HEK293 (cell line): ENCODE results near the gene RDH5.

Experiments
- HOXA7 ChIP-seq: sonication (generic); formaldehyde crosslinking; IDR thresholded peaks from 2 replicates; pipeline ENCODE4 v1.8.1; 2022; ENCODE audit warnings: missing genetic modification reagents, borderline replicate concordance
- MZF1 ChIP-seq: fragments of 450-650 bp; formaldehyde crosslinking; IDR thresholded peaks from 2 replicates; pipeline ENCODE4 v1.5.1; 2017; ENCODE audit warnings: missing biosample characterization, missing genetic modification characterization, borderline replicate concordance
- OVOL3 ChIP-seq: fragments of 450-650 bp; formaldehyde crosslinking; IDR thresholded peaks from 2 replicates; pipeline ENCODE4 v1.5.1; 2016; ENCODE audit warnings: missing biosample characterization, missing genetic modification characterization
- RBAK ChIP-seq: fragments of 450-650 bp; formaldehyde crosslinking; IDR thresholded peaks from 2 replicates; pipeline ENCODE4 v1.5.1; 2016; ENCODE audit warnings: missing biosample characterization, missing genetic modification characterization
- REPIN1 ChIP-seq: fragments of 450-650 bp; formaldehyde crosslinking; IDR thresholded peaks from 2 replicates; pipeline ENCODE4 v1.5.1; 2017; ENCODE audit warnings: missing biosample characterization, missing genetic modification characterization, low read depth
- ZBTB17 ChIP-seq: fragments of 450-650 bp; formaldehyde crosslinking; IDR thresholded peaks from 2 replicates; pipeline ENCODE4 v1.5.1; 2016; ENCODE audit warnings: missing biosample characterization, missing genetic modification characterization
- ZBTB48 ChIP-seq: fragments of 450-650 bp; formaldehyde crosslinking; IDR thresholded peaks from 2 replicates; pipeline ENCODE4 v1.5.1; 2016; ENCODE audit warnings: missing biosample characterization, missing genetic modification characterization
- ZBTB8A ChIP-seq: fragments of 450-650 bp; formaldehyde crosslinking; IDR thresholded peaks from 2 replicates; pipeline ENCODE4 v1.5.1; 2016; ENCODE audit warnings: missing biosample characterization, missing genetic modification characterization
- ZNF112 ChIP-seq: fragments of 450-650 bp; formaldehyde crosslinking; IDR thresholded peaks from 2 replicates; pipeline ENCODE4 v1.5.0; 2017; ENCODE audit warnings: missing biosample characterization, missing genetic modification characterization
- ZNF132 ChIP-seq: fragments of 450-650 bp; formaldehyde crosslinking; IDR thresholded peaks from 2 replicates; pipeline ENCODE4 v1.5.1; 2017; ENCODE audit warnings: missing biosample characterization, missing genetic modification characterization, borderline replicate concordance
- ZNF391 ChIP-seq: fragments of 450-650 bp; formaldehyde crosslinking; IDR thresholded peaks from 2 replicates; pipeline ENCODE4 v1.5.1; 2016; ENCODE audit warnings: low read depth, missing biosample characterization, missing genetic modification characterization, borderline replicate concordance
- ZNF530 ChIP-seq: fragments of 450-650 bp; formaldehyde crosslinking; IDR thresholded peaks from 2 replicates; pipeline ENCODE4 v1.5.1; 2016; ENCODE audit warnings: low read depth, missing biosample characterization, missing genetic modification characterization
- ZNF549 ChIP-seq: fragments of 450-650 bp; IDR thresholded peaks from 2 replicates; pipeline ENCODE4 v1.5.1; 2018; ENCODE audit warnings: missing biosample characterization, missing genetic modification characterization, mild to moderate bottlenecking, inconsistent platforms, moderate library complexity
- ZNF626 ChIP-seq: fragments of 450-650 bp; sonication (Bioruptor Pico); formaldehyde crosslinking; IDR thresholded peaks from 2 replicates; pipeline ENCODE4 v1.5.1; 2018; ENCODE audit warnings: missing biosample characterization, missing genetic modification characterization, inconsistent platforms
- ZNF707 ChIP-seq: fragments of 450-650 bp; formaldehyde crosslinking; IDR thresholded peaks from 2 replicates; pipeline ENCODE4 v1.5.1; 2016; ENCODE audit warnings: missing biosample characterization, missing genetic modification characterization
- ZNF785 ChIP-seq: fragments of 450-650 bp; formaldehyde crosslinking; IDR thresholded peaks from 2 replicates; pipeline ENCODE4 v1.5.1; 2016; ENCODE audit warnings: missing biosample characterization, missing genetic modification characterization
- ZNF843 ChIP-seq: fragments of 450-650 bp; formaldehyde crosslinking; IDR thresholded peaks from 2 replicates; pipeline ENCODE4 v1.5.1; 2016; ENCODE audit warnings: missing biosample characterization, missing genetic modification characterization
- TF ChIP-seq, protein P1 (sequence below): fragments of 450-650 bp; formaldehyde crosslinking; IDR thresholded peaks from 2 replicates; pipeline ENCODE4 v1.5.1; 2016; ENCODE audit warnings: missing biosample characterization, missing genetic modification characterization
- TF ChIP-seq, protein P2 (sequence below): fragments of 450-650 bp; formaldehyde crosslinking; conservative IDR thresholded peaks from 2 replicates; pipeline ENCODE4 v1.5.1; 2016; ENCODE audit warnings: low read depth, missing biosample characterization, missing genetic modification characterization
- TF ChIP-seq, protein P3 (sequence below): fragments of 450-650 bp; formaldehyde crosslinking; IDR thresholded peaks from 2 replicates; pipeline ENCODE4 v1.5.1; 2016; ENCODE audit warnings: missing biosample characterization, missing genetic modification characterization
- TF ChIP-seq, protein P4 (sequence below): sonication (generic); formaldehyde crosslinking; IDR thresholded peaks from 2 replicates; pipeline ENCODE4 v1.8.1; 2022; ENCODE audit warnings: mild to moderate bottlenecking, moderate library complexity, missing genetic modification reagents
- TF ChIP-seq, protein P5 (sequence below): fragments of 450-650 bp; formaldehyde crosslinking; IDR thresholded peaks from 2 replicates; pipeline ENCODE4 v1.5.1; 2016; ENCODE audit warnings: missing biosample characterization, missing genetic modification characterization
- TF ChIP-seq, protein P6 (sequence below): fragments of 450-650 bp; formaldehyde crosslinking; IDR thresholded peaks from 2 replicates; pipeline ENCODE4 v1.5.1; 2016; ENCODE audit warnings: missing biosample characterization, missing genetic modification characterization, borderline replicate concordance

RDH5 gene

DNA sequence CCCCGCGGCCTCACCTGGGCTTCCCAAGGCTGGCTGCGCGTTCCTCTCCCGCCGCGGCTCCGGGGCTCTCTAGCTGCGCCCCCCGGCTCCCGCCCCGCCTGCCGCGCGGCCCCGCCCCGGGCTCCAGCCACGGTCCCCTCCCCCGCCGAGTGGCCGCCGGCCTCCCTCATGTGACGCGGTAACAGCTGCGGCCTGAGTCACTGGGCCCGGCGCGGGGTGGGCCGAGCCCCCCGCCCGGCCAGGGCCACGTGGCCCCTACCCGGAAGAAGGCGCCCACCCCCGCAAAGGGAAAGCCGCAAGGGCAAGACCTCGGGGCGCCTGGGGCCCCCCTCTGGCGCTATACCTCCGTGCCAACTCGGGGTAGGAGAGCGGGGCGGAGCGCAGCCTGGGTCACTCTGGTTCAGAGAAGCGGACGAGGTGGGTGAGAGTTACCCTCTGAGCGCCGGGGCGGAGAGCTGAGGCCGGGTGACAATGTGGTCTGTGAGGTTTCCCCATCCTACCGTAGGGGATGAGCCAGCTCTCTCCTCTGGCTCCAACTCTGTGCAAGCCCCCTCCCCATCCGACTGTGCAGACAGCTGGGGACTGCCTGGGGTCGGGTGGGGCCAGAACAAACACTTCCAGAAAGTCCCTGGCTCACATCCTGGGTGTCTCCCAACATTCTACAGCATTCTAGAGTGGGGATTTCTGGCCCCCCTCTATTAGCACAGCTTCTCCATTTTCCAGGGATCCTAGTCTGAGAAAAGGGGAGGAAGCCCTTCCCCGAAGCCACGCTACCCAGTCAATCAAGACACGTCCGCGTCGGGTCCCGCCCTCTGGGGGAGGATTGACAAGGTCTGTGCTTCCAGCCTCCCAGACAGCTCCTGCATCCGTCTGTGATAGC lies 9.0 kb downstream of the RDH5 start, which contains the start of gene CD63 (continued):
- TF ChIP-seq ZNF132, result no peak
- TF ChIP-seq, protein P1, sequence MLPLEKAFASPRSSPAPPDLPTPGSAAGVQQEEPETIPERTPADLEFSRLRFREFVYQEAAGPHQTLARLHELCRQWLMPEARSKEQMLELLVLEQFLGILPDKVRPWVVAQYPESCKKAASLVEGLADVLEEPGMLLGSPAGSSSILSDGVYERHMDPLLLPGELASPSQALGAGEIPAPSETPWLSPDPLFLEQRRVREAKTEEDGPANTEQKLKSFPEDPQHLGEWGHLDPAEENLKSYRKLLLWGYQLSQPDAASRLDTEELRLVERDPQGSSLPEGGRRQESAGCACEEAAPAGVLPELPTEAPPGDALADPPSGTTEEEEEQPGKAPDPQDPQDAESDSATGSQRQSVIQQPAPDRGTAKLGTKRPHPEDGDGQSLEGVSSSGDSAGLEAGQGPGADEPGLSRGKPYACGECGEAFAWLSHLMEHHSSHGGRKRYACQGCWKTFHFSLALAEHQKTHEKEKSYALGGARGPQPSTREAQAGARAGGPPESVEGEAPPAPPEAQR (tag by site-specific recombination), result no peak
- no peak for TF ChIP-seq ZNF785 (tag by site-specific recombination)
- TF ChIP-seq MZF1 (tag by site-specific recombination), result peak; percentile 35; the same call in 1 of the 2 replicates
- TF ChIP-seq ZBTB17, result no peak; the same call in 1 of the 2 replicates
- TF ChIP-seq OVOL3, result peak; percentile 68; the same call in 1 of the 2 replicates
- peak; percentile 64; the same call in 1 of the 2 replicates for TF ChIP-seq ZBTB48 (tag by site-specific recombination)
- TF ChIP-seq ZNF626 (tag by site-specific recombination), result no peak
- no peak for TF ChIP-seq RBAK (tag by site-specific recombination)
- TF ChIP-seq ZBTB8A, result peak; percentile 45; the same call in 1 of the 2 replicates
- TF ChIP-seq, protein P2, sequence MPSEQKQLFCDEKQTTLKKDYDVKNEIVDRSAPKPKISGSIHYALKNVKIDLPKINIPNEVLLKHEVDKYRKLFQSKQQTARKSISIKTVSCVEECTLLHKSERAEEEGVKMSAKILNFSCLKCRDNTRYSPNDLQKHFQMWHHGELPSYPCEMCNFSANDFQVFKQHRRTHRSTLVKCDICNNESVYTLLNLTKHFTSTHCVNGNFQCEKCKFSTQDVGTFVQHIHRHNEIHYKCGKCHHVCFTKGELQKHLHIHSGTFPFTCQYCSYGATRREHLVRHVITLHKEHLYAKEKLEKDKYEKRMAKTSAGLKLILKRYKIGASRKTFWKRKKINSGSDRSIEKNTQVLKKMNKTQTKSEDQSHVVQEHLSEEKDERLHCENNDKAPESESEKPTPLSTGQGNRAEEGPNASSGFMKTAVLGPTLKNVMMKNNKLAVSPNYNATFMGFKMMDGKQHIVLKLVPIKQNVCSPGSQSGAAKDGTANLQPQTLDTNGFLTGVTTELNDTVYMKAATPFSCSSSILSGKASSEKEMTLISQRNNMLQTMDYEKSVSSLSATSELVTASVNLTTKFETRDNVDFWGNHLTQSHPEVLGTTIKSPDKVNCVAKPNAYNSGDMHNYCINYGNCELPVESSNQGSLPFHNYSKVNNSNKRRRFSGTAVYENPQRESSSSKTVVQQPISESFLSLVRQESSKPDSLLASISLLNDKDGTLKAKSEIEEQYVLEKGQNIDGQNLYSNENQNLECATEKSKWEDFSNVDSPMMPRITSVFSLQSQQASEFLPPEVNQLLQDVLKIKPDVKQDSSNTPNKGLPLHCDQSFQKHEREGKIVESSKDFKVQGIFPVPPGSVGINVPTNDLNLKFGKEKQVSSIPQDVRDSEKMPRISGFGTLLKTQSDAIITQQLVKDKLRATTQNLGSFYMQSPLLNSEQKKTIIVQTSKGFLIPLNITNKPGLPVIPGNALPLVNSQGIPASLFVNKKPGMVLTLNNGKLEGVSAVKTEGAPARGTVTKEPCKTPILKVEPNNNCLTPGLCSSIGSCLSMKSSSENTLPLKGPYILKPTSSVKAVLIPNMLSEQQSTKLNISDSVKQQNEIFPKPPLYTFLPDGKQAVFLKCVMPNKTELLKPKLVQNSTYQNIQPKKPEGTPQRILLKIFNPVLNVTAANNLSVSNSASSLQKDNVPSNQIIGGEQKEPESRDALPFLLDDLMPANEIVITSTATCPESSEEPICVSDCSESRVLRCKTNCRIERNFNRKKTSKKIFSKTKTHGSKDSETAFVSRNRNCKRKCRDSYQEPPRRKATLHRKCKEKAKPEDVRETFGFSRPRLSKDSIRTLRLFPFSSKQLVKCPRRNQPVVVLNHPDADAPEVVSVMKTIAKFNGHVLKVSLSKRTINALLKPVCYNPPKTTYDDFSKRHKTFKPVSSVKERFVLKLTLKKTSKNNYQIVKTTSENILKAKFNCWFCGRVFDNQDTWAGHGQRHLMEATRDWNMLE (tag by site-specific recombination), result no peak
- TF ChIP-seq, protein P3, sequence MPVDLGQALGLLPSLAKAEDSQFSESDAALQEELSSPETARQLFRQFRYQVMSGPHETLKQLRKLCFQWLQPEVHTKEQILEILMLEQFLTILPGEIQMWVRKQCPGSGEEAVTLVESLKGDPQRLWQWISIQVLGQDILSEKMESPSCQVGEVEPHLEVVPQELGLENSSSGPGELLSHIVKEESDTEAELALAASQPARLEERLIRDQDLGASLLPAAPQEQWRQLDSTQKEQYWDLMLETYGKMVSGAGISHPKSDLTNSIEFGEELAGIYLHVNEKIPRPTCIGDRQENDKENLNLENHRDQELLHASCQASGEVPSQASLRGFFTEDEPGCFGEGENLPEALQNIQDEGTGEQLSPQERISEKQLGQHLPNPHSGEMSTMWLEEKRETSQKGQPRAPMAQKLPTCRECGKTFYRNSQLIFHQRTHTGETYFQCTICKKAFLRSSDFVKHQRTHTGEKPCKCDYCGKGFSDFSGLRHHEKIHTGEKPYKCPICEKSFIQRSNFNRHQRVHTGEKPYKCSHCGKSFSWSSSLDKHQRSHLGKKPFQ (tag by site-specific recombination), result no peak
- TF ChIP-seq, protein P4, sequence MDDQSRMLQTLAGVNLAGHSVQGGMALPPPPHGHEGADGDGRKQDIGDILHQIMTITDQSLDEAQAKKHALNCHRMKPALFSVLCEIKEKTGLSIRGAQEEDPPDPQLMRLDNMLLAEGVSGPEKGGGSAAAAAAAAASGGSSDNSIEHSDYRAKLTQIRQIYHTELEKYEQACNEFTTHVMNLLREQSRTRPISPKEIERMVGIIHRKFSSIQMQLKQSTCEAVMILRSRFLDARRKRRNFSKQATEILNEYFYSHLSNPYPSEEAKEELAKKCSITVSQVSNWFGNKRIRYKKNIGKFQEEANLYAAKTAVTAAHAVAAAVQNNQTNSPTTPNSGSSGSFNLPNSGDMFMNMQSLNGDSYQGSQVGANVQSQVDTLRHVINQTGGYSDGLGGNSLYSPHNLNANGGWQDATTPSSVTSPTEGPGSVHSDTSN (CRISPR knock-in tag), result peak; percentile 36; the same call in 1 of the 2 replicates
- no peak for TF ChIP-seq ZNF549 (tag by site-specific recombination)
- TF ChIP-seq ZNF530 (tag by site-specific recombination), result no peak
- peak; percentile 67; the same call in 1 of the 2 replicates for TF ChIP-seq ZNF391 (tag by site-specific recombination)
- no peak for TF ChIP-seq ZNF112 (tag by site-specific recombination)
- TF ChIP-seq HOXA7 (CRISPR knock-in tag), result no peak
- TF ChIP-seq, protein P5, sequence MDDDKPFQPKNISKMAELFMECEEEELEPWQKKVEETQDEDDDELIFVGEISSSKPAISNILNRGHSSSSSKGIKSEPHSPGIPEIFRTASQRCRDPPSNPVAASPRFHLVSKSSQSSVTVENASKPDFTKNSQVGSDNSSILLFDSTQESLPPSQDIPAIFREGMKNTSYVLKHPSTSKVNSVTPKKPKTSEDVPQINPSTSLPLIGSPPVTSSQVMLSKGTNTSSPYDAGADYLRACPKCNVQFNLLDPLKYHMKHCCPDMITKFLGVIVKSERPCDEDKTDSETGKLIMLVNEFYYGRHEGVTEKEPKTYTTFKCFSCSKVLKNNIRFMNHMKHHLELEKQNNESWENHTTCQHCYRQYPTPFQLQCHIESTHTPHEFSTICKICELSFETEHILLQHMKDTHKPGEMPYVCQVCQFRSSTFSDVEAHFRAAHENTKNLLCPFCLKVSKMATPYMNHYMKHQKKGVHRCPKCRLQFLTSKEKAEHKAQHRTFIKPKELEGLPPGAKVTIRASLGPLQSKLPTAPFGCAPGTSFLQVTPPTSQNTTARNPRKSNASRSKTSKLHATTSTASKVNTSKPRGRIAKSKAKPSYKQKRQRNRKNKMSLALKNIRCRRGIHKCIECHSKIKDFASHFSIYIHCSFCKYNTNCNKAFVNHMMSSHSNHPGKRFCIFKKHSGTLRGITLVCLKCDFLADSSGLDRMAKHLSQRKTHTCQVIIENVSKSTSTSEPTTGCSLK (tag by site-specific recombination), result no peak
- TF ChIP-seq, protein P6, sequence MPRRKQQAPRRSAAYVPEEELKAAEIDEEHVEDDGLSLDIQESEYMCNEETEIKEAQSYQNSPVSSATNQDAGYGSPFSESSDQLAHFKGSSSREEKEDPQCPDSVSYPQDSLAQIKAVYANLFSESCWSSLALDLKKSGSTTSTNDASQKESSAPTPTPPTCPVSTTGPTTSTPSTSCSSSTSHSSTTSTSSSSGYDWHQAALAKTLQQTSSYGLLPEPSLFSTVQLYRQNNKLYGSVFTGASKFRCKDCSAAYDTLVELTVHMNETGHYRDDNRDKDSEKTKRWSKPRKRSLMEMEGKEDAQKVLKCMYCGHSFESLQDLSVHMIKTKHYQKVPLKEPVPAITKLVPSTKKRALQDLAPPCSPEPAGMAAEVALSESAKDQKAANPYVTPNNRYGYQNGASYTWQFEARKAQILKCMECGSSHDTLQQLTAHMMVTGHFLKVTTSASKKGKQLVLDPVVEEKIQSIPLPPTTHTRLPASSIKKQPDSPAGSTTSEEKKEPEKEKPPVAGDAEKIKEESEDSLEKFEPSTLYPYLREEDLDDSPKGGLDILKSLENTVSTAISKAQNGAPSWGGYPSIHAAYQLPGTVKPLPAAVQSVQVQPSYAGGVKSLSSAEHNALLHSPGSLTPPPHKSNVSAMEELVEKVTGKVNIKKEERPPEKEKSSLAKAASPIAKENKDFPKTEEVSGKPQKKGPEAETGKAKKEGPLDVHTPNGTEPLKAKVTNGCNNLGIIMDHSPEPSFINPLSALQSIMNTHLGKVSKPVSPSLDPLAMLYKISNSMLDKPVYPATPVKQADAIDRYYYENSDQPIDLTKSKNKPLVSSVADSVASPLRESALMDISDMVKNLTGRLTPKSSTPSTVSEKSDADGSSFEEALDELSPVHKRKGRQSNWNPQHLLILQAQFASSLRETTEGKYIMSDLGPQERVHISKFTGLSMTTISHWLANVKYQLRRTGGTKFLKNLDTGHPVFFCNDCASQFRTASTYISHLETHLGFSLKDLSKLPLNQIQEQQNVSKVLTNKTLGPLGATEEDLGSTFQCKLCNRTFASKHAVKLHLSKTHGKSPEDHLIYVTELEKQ (tag by site-specific recombination), result no peak
- TF ChIP-seq ZNF843 (tag by site-specific recombination), result 0 out of 2 replicates have a peak, but pooled peaks have one; percentile 38
- no peak for TF ChIP-seq ZNF707 (tag by site-specific recombination)
- no peak for TF ChIP-seq REPIN1 (tag by site-specific recombination)
